Dendritic cell treated with granulocyte-macrophage colony-stimulating factor and Interleukin-4, amounts not matched to agents 40 ng/mL and 50 ng/mL, for 4 days (primary cell): ENCODE results near the gene IL17REL.
"Not testable (repeated sequence)": the region's sequence is repeated elsewhere in the genome, so short reads cannot be mapped to it uniquely, and the experiment has no call there.

ENCODE experiments used
- H3K27ac Mint-ChIP-seq: one replicate; pipeline ENCODE4 v1.8.0; 2022; ENCODE audit warnings: mild to moderate bottlenecking, mixed read lengths
- H3K27me3 Mint-ChIP-seq: one replicate; pipeline ENCODE4 v1.8.0; 2022; ENCODE audit warnings: mild to moderate bottlenecking, mixed read lengths
- H3K36me3 Mint-ChIP-seq: one replicate; pipeline ENCODE4 v1.8.0; 2022; ENCODE audit warnings: low read depth, mixed read lengths
- H3K4me1 Mint-ChIP-seq: one replicate; pipeline ENCODE4 v1.8.0; 2022; ENCODE audit warnings: low read depth, mixed read lengths
- H3K4me3 Mint-ChIP-seq: one replicate; pipeline ENCODE4 v1.8.0; 2022; ENCODE audit warnings: mild to moderate bottlenecking, moderate library complexity, mixed read lengths
- H3K9me3 Mint-ChIP-seq: one replicate; pipeline ENCODE4 v1.8.0; 2022; ENCODE audit warnings: mixed read lengths
- intact Hi-C: fragments of 100-400 bp; cut with micrococcal nuclease; formaldehyde crosslinking; loops from one replicate; pipeline ENCODE4 v1.15.0; 2022

The IL17REL gene

DNA sequence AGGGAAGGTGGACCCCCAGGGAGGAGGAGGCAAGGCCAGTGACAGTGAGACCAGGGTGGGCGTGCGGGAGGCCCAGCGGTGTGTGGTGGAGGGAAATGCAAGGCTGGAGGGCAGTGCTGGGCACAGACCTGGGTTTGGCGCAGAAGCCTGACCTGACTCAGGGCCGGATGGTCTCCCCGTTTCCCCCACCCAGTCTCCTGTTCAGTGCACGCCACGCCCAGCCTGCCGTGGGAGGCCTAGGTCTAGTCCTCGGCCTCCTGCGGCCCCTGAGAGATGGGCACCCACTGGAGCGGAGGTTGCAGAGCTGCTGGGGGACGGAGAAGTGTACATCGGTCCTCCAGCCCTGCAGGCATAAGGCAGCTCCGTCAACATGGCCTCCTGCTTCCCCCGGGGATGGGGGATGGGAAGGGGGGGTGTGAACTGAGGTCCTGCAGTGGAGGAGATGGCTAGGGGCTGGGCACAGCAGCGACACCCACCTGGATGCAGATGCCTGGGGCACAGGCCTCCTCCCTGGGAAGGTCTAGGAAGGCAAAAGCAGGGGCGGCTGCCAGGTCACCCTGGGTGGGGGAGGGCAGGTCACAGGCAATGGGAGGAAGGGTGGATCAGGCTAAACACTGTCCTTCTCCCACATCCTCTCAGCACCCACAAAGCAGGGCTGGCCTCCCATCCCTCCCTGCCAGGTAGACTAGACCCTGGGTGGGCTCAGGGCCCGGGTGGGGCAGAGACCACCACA is 15.9 kb downstream of the IL17REL start:
- no peak overlapping the region for H3K4me3 Mint-ChIP-seq
- no peak overlapping the region for H3K27ac Mint-ChIP-seq
- H3K9me3 Mint-ChIP-seq: no peaks in the 10 kb centered on the region
- intact Hi-C loops: no loop called here
- no peaks in the 10 kb centered on the region for H3K36me3 Mint-ChIP-seq
- H3K27me3 Mint-ChIP-seq: peaks cover 31% of the 10 kb centered on the region
- H3K4me1 Mint-ChIP-seq: peaks cover 30% of the 10 kb centered on the region

DNA sequence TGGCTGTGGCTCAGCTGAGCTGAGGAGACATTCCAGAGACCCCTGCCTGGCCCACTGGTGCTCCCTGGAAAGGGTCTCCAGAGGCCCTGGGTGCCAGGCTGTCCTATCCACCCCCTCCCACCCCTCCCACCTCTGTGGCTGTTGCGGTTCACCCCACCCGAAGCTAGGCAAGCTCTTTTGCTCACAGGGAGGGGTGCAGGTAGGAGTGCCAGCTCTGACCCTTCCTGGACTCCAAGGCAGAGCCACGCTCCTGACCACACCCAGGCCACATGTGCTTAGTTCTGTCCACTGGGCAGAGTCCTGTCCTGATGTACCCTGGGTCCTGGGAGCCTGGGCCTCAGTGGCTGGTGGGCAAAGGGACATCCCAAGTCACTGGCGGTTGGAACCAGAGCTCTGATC is 16.4 kb downstream of the IL17REL start:
- H3K4me3 Mint-ChIP-seq: no peak overlapping the region
- H3K4me1 Mint-ChIP-seq: peaks cover 30% of the 10 kb centered on the region
- H3K9me3 Mint-ChIP-seq: peaks cover 4% of the 10 kb centered on the region
- peaks cover 32% of the 10 kb centered on the region for H3K27me3 Mint-ChIP-seq
- intact Hi-C loops: no loop called here
- H3K27ac Mint-ChIP-seq: no peak overlapping the region
- no peaks in the 10 kb centered on the region for H3K36me3 Mint-ChIP-seq

DNA sequence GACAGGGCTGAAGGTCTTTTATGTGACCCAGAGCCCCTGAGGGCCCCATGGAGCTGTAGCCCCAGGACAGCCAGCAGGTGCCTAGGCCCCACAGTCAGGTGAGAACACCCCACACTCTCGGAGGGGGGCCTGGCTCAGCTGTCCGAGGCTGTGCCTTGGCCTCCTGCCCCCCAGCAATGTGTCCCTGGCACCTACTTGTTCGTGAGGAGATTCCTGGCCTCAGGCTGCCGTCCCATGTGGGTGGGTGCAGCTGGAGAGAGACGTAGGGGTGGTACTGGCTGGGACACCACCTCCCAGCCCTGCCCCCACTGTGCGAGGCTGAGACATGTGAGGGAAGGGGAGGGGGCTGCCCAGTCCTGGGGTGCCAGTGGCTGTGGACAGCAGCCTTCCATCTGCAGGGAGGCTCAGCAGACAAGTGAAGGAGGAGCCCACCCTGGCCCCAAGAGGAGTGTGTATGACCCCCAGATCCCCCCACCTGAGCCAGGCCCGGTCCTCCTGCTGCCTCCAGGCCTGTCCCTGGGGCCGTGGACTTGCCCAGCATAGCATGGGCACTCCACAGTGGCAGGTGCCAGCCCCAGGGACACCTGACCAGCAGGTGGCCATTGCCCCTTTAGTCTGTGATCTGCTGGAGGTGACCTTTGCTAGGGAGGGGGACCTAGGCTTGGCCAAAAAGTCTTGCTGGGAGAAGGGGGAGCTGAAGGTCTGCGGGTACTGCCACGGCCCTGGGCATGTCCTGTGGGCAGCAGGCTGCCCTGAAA is 17.0 kb downstream of the IL17REL start:
- H3K27me3 Mint-ChIP-seq: peaks cover 33% of the 10 kb centered on the region
- no peak overlapping the region for H3K4me3 Mint-ChIP-seq
- H3K9me3 Mint-ChIP-seq: peaks cover 9% of the 10 kb centered on the region
- intact Hi-C loops: no loop called here
- peaks cover 30% of the 10 kb centered on the region for H3K4me1 Mint-ChIP-seq
- H3K36me3 Mint-ChIP-seq: no peaks in the 10 kb centered on the region
- no peak overlapping the region for H3K27ac Mint-ChIP-seq

- Mint-ChIP-seq H3K27me3 (peaks cover 32% of the 10 kb centered on the region), H3K27ac (no peak overlapping the region)
- intact Hi-C loops: no loop called here
Observed at GRCh38 chr22:49995041-49995360, 17.6 kb downstream of the IL17REL start.

DNA sequence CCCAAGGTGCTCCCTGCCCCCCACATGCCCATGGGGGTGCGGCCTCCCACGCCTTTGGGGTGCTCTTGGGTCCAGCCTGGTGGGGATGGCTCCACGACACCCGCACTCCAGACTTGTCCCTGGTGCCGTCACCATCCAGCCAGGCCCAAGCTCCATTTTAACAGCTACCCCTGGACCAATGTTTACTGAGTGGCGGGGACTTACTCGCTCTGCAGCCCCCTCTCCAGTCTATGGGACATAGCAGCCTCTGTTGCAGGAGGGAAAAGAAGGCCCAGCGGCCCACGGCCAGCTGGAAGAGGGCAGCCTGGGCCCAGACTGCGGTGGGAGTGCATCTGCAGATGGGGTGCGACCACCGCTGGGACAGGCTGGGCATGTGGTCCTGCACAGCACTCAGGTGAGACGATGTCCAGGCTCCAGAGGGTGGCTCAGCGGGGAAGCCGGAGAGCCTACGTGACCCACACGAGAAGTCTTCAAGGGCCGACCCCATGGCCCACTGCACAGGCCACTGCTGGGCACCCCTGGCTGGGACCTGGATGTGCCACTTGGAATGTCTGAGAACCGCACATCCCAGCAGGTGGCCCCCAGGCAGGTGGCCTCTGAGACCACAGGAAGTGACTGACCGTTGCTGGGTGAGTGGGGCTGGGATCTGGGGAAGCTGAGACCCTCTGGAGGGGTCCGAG is 18.1 kb downstream of the IL17REL start:
- Mint-ChIP-seq H3K9me3 (peaks cover 20% of the 10 kb centered on the region), H3K27ac (no peak overlapping the region), H3K36me3 (no peaks in the 10 kb centered on the region), H3K4me1 (peaks cover 30% of the 10 kb centered on the region), H3K27me3 (peaks cover 31% of the 10 kb centered on the region), H3K4me3 (no peak overlapping the region)
- intact Hi-C loops: loop anchor here (5.0 kb wide), 1 partner anchor 38 kb away; no protein-coding TSS in a partner anchor

More at GRCh38 chr22:49995041-49995360, 17.6 kb downstream of the IL17REL start:
- H3K4me3 Mint-ChIP-seq: no peak overlapping the region
- H3K36me3 Mint-ChIP-seq: no peaks in the 10 kb centered on the region
- peaks cover 15% of the 10 kb centered on the region for H3K9me3 Mint-ChIP-seq
- H3K4me1 Mint-ChIP-seq: peaks cover 30% of the 10 kb centered on the region

DNA sequence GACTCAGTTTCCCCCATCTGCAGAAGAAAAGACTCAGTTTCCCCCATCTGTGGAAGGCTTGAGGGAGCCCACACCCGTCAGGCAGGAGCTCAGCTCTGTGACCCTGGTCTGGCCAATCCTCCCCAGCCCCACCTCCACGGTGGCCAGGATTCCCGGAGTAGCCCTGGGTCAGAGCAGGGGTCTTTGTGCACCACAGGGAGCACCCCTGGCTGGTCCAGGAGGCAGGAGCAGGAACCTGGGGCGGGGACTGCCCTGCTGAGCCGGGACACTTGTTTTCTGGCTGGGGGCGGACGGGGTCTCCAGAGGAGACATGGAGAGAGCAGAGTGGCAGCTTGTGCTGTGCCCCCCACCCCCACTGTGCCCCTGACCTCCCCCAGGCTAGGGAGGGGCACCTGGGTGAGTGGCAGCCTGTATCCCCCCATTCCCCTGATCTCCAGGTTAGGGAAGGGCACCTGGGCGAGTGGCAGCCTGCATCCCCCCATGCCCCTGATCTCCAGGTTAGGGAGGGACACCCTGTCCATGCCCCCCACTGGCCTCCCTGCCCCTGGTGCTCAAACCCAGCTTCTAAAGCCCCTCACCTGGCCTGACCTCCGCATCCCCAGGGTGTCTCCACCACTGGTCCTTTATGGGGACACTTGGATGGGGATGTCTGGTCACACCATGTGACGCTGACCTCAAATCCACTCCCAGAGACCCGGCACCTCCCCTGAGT is 18.8 kb downstream of the IL17REL start:
- Mint-ChIP-seq H3K4me1 (peaks cover 25% of the 10 kb centered on the region), H3K9me3 (peaks cover 23% of the 10 kb centered on the region), H3K4me3 (no peak overlapping the region), H3K27me3 (peaks cover 30% of the 10 kb centered on the region), H3K27ac (no peak overlapping the region), H3K36me3 (no peaks in the 10 kb centered on the region)
- intact Hi-C loops: loop anchor here (1.0 to 5.0 kb wide), 2 partner anchors 38 to 63 kb away; no protein-coding TSS in a partner anchor

- Mint-ChIP-seq H3K4me3 (no peak overlapping the region), H3K27ac (no peak overlapping the region), H3K27me3 (peaks cover 27% of the 10 kb centered on the region), H3K9me3 (peaks cover 23% of the 10 kb centered on the region), H3K36me3 (no peaks in the 10 kb centered on the region), H3K4me1 (peaks cover 24% of the 10 kb centered on the region)
- intact Hi-C loops: loop anchor here (1.0 to 5.0 kb wide), 2 partner anchors 39 to 62 kb away; no protein-coding TSS in a partner anchor
Observed at GRCh38 chr22:49992921-49993648, 19.5 kb downstream of the IL17REL start.

- intact Hi-C loops: loop anchor here (5.0 kb wide), 1 partner anchor 40 kb away; no protein-coding TSS in a partner anchor
- Mint-ChIP-seq H3K27ac (no peak overlapping the region), H3K36me3 (no peaks in the 10 kb centered on the region), H3K4me1 (peaks cover 24% of the 10 kb centered on the region), H3K4me3 (no peak overlapping the region), H3K27me3 (peaks cover 27% of the 10 kb centered on the region), H3K9me3 (peaks cover 23% of the 10 kb centered on the region)
Observed at GRCh38 chr22:49991907-49992533, 20.5 kb downstream of the IL17REL start.

DNA sequence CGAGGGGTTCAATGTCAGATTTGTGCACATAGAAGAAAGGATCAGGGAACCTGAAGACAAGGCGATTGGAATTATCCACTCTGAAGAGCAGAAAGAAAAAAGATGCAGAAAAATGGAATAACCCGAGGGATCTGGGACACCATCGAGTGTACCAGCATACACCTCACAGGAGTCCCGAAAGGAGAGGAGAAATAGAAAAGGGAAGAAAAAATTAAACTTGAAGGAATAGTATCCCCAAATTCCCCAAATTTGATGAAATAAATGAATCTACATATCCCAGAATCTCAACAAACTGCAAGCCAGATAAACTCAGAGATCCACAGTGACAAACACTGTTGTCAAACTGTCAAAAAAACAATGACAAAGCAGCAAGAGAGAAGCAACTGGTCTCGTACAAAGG is 21.4 kb downstream of the IL17REL start:
- peaks cover 34% of the 10 kb centered on the region for H3K27me3 Mint-ChIP-seq
- no peak overlapping the region for H3K4me3 Mint-ChIP-seq
- peaks cover 19% of the 10 kb centered on the region for H3K4me1 Mint-ChIP-seq
- intact Hi-C loops: loop anchor here (5.0 kb wide), 1 partner anchor 41 kb away; no protein-coding TSS in a partner anchor
- no peak overlapping the region for H3K27ac Mint-ChIP-seq
- no peaks in the 10 kb centered on the region for H3K36me3 Mint-ChIP-seq
- peaks cover 30% of the 10 kb centered on the region for H3K9me3 Mint-ChIP-seq

GRCh38 chr22:49989826-49990225 is 22.7 kb downstream of the IL17REL start:
- Mint-ChIP-seq H3K4me1 (peaks cover 19% of the 10 kb centered on the region), H3K27me3 (peaks cover 48% of the 10 kb centered on the region), H3K9me3 (peaks cover 35% of the 10 kb centered on the region)
- H3K4me3 Mint-ChIP-seq, H3K27ac Mint-ChIP-seq, H3K36me3 Mint-ChIP-seq: not testable (repeated sequence)
- intact Hi-C loops: loop anchor here (5.0 kb wide), 1 partner anchor 42 kb away; no protein-coding TSS in a partner anchor

DNA sequence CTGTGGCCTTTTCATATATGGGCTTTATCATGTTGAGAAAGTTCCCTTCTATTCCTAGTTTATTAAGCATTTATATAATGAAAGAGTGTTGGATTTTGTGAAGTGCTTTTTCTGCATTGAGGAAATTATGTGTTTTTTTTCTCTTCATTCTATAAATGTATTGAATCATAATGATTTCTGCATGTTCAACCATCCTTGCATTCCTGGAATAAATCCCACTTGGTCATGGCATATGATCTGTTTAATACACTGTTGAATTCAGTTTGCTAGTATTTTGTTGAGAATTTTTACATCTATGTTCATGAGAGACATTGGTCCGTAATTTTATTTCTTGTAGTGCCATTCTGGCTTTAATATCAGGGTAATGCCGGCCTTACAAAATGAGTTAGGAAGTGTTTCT is 26.2 kb downstream of the IL17REL start:
- Mint-ChIP-seq H3K9me3 (peaks cover 34% of the 10 kb centered on the region), H3K27me3 (peaks cover 64% of the 10 kb centered on the region), H3K36me3 (no peaks in the 10 kb centered on the region), H3K4me1 (peaks cover 11% of the 10 kb centered on the region), H3K4me3 (no peak overlapping the region), H3K27ac (no peak overlapping the region)
- intact Hi-C loops: no loop called here

- Mint-ChIP-seq H3K36me3 (peaks cover 8% of the 10 kb centered on the region), H3K27ac (no peak overlapping the region), H3K9me3 (peaks cover 23% of the 10 kb centered on the region), H3K4me1 (peaks cover 15% of the 10 kb centered on the region), H3K4me3 (peak overlapping the region; percentile 4), H3K27me3 (peaks cover 48% of the 10 kb centered on the region)
- intact Hi-C loops: no loop called here
Observed at GRCh38 chr22:49983148-49984042, 29.2 kb downstream of the IL17REL start.
